Measurements from ENCODE around the gene KBTBD8. TPM values are rescaled to one million over a fixed set of nuclear protein-coding genes. Genes with fewer than 3 reads are reported as not detected.

The KBTBD8 gene
- total RNA-seq, 4 donors from 2014 or later: under 0.01 to 4.8 (median 0.20) TPM

DNA sequence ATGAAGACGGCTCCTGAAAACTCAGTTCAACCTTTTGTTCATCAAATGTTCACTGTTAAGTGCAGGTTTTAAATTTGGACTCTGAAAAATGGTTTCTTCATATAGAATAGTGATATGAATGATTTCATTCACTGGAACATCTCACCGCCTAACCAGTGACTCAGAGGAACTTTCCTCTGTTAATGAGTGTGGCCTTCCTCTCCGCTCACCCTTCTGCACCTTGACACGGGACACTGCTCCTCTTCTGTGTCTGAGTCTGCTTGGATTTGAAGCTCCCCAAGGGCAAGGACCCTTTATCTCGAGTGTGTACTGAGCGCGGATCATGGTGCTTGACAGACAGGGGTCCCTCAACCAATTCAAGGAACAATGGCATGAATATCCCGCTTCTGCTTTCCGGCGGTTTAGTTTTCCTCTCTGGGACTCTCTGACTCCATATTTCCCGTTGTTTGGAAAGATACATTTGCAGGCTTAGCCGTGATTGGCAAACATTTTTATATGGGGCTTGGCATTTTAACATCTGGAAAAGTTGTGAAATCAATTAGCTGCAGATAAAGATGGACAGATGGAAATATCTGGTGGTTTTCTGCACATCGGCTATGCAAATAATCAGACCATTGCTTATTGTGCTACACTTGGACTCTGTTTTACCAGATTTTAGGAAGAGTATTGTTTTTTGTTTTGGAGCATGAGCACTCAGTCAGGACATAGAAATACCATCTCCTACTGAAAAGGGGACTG is 20.9 kb downstream of the KBTBD8 start:
- Histone ChIP-seq H3K4me1 (peaks cover 0 to 5% (median 0%) of the 10 kb centered on the region in 4 donors), H3K27ac (no peak overlapping the region), H3K9me3 (no peaks in the 10 kb centered on the region), H3K4me3 (no peak overlapping the region), H3K27me3 (no peaks in the 10 kb centered on the region), H3K36me3 (no peaks in the 10 kb centered on the region)
- TF ChIP-seq POLR2A (IDR thresholded peaks at IDR 0.05) (no peak), EP300 (IDR thresholded peaks at IDR 0.05) (no peak), CTCF (IDR thresholded peaks at IDR 0.05) (no peak)
- WGBS, 2 donors: 84 to 85% methylated on average over 13 of the region's 13 CpGs
- no peak for DNase-seq (ENCODE audit: low spot score in 2 of 2)

DNA sequence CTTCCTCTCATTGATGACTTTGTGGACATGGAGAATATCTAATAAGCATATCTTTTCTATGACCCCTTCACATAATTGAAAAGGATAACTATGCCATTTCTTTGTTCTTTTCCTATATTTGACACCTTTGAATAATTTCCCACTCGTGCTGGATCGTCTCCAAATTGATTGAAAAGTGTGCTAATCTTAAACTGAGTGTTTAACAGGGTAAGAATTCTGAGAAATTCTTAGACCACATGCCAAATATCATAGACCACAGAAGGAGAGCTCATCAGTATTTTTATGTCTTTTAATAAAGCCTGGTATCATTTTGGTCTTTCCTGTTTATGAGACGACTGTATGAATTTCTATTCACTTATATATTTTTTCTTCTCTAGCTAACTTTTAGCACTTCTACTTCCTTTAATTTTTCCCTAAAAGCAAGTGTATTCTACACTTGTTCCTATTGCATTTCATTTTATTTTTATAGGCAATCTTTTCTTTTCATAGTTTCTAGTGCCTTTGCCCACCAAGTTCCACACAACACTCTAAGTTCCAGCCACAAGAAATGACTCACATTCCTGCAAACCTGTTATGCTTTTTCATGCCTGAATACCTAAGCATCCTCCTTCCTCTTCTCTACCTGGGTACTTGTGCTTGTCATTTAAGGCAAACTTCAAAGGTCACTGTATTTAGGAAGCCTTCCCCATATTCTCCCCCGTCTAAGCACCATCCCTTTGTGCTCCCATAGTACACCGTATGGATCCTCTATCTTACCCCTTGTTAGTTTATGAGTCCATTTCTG is 30.1 kb downstream of the KBTBD8 start:
- Histone ChIP-seq H3K36me3 (no peaks in the 10 kb centered on the region), H3K4me3 (no peak overlapping the region), H3K27me3 (no peaks in the 10 kb centered on the region), H3K27ac (no peak overlapping the region), H3K9me3 (no peaks in the 10 kb centered on the region), H3K4me1 (no peaks in the 10 kb centered on the region)
- no peak for TF ChIP-seq CTCF (IDR thresholded peaks at IDR 0.05)
- no peak for TF ChIP-seq EP300 (IDR thresholded peaks at IDR 0.05)
- no peak for TF ChIP-seq POLR2A (IDR thresholded peaks at IDR 0.05)
- 77 to 85% methylated on average over 5 of the region's 5 CpGs for WGBS, 2 donors
- no peak for DNase-seq (ENCODE audit: low spot score in 2 of 2)

GRCh38 chr3:67030785-67031740 is 33.0 kb downstream of the KBTBD8 start:
- Histone ChIP-seq H3K4me3 (no peak overlapping the region), H3K4me1 (no peaks in the 10 kb centered on the region), H3K9me3 (no peaks in the 10 kb centered on the region), H3K27ac (no peak overlapping the region), H3K36me3 (no peaks in the 10 kb centered on the region), H3K27me3 (no peaks in the 10 kb centered on the region)
- no peak for DNase-seq (ENCODE audit: low spot score in 2 of 2)
- no peak for TF ChIP-seq CTCF (IDR thresholded peaks at IDR 0.05)
- TF ChIP-seq POLR2A (IDR thresholded peaks at IDR 0.05): no peak
- TF ChIP-seq EP300 (IDR thresholded peaks at IDR 0.05): no peak
- 50 to 60% methylated on average over 3 of the region's 3 CpGs for WGBS, 2 donors

GRCh38 chr3:67031986-67032385 is 33.9 kb downstream of the KBTBD8 start:
- WGBS, 2 donors: 34 to 52% methylated on average over 1 of the region's 1 CpG
- H3K27me3 ChIP-seq: no peaks in the 10 kb centered on the region
- H3K9me3 ChIP-seq: no peaks in the 10 kb centered on the region
- H3K4me3 ChIP-seq: no peak overlapping the region
- no peak for TF ChIP-seq POLR2A (IDR thresholded peaks at IDR 0.05)
- TF ChIP-seq CTCF (IDR thresholded peaks at IDR 0.05): no peak
- TF ChIP-seq EP300 (IDR thresholded peaks at IDR 0.05): no peak
- H3K36me3 ChIP-seq: no peaks in the 10 kb centered on the region
- no peak for DNase-seq (ENCODE audit: low spot score in 2 of 2)
- no peak overlapping the region for H3K27ac ChIP-seq
- no peaks in the 10 kb centered on the region for H3K4me1 ChIP-seq

Measured in tibial nerve (tissue), 4 donors.